ENCODE data around the gene THTPA. TPM values are rescaled to one million over a fixed set of nuclear protein-coding genes. Genes with fewer than 3 reads are reported as not detected.

Gene THTPA
- total and polyA plus RNA-seq, 2 of the 13 experiments (the other 11 are each of a cell fraction or from before 2014, with no cell fraction given), result 7.4 to 8.7 TPM

DNA sequence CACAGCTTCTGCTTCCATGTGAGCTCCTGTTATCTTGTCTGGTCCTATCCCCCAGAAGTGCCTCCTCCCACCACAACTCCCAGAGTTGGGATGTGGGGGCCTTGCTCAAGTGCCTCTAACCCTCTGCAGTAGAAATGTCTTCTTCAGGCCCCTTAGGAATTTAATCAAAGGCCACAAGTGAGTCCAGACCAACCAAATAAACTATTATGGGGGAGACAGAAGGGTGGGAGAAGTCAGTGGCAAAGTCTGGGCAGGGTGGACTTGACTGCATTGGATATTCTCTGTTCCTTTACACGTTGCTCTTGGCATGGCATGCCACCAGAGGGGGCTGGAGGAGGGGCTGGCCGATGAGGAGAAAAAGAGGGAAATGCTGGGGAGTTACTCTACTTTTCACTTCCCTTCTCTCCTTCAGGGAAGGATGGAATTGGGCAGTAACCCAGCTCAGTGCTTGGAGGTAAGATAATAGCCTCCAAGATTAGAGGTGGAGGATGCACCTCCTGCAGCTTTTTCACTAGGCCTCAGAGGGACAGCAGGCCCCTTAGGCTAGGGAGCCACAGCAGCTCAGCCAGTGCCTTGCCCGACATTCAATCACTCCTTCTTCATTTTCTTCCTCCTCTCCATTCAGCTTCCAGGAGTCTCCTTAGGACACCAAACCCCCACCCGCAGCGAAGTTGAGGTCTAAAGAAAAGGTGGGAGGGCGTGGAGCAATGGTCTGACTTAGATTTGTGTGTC lies 12.7 kb downstream of the THTPA start (continued):
- TF ChIP-seq, protein P1, sequence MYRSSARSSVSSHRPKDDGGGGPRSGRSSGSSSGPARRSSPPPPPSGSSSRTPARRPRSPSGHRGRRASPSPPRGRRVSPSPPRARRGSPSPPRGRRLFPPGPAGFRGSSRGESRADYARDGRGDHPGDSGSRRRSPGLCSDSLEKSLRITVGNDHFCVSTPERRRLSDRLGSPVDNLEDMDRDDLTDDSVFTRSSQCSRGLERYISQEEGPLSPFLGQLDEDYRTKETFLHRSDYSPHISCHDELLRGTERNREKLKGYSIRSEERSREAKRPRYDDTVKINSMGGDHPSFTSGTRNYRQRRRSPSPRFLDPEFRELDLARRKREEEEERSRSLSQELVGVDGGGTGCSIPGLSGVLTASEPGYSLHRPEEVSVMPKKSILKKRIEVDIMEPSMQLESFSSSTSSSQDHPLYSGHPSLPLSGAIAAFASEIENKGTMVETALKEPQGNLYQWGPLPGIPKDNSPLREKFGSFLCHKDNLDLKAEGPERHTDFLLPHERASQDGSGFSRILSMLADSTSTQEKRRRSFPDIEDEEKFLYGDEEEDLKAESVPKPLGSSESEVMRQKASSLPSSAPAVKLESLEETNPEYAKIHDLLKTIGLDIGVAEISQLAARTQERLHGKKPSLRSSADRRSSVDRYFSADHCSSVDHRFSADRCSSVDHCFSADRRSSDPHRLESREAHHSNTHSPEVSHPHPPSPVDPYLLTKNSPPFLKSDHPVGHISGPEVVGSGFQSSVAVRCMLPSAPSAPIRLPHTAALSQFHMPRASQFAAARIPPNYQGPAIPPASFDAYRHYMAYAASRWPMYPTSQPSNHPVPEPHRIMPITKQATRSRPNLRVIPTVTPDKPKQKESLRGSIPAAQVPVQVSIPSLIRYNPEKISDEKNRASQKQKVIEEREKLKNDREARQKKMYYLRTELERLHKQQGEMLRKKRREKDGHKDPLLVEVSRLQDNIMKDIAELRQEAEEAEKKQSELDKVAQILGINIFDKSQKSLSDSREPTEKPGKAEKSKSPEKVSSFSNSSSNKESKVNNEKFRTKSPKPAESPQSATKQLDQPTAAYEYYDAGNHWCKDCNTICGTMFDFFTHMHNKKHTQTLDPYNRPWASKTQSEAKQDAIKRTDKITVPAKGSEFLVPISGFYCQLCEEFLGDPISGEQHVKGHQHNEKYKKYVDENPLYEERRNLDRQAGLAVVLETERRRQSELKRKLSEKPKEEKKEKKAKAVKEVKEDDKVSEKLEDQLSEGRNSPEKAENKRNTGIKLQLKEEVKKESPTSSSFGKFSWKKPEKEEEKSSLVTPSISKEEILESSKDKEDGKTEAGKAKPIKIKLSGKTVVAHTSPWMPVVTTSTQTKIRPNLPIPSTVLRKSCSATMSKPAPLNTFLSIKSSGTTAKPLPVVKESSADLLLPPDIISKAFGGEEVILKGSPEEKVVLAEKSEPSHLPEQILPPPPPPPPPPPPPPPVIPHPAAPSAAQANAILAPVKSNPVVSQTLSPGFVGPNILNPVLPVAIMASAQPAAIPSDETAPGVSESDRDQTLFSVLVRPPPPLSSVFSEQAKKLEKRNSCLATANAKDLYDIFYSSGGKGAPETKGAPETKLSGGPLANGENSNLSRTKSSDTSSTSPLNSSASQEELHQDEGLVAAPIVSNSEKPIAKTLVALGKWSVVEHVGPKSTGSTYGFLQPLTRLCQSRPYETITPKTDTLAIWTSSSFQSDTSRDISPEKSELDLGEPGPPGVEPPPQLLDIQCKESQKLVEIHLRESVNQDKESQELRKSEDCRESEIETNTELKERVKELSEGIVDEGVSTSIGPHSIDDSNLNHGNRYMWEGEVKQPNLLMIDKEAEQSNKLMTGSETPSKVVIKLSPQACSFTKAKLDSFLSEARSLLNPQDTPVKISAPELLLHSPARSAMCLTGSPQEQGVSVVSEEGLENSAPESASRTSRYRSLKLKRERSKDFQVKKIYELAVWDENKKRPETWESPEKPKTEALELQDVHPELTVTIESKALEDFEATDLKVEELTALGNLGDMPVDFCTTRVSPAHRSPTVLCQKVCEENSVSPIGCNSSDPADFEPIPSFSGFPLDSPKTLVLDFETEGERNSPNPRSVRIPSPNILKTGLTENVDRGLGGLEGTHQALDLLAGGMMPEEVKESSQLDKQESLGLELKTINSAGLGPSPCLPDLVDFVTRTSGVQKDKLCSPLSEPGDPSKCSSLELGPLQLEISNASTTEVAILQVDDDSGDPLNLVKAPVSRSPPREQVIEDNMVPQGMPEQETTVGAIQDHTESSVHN (CRISPR knock-in tag; IDR thresholded peaks at IDR 0.05), result 0 out of 2 replicates have a peak, but pooled peaks have one; percentile 4
- TF ChIP-seq ESRRA (CRISPR knock-in tag; IDR thresholded peaks at IDR 0.05; ENCODE audit: low read depth), result no peak
- TF ChIP-seq, protein P2, sequence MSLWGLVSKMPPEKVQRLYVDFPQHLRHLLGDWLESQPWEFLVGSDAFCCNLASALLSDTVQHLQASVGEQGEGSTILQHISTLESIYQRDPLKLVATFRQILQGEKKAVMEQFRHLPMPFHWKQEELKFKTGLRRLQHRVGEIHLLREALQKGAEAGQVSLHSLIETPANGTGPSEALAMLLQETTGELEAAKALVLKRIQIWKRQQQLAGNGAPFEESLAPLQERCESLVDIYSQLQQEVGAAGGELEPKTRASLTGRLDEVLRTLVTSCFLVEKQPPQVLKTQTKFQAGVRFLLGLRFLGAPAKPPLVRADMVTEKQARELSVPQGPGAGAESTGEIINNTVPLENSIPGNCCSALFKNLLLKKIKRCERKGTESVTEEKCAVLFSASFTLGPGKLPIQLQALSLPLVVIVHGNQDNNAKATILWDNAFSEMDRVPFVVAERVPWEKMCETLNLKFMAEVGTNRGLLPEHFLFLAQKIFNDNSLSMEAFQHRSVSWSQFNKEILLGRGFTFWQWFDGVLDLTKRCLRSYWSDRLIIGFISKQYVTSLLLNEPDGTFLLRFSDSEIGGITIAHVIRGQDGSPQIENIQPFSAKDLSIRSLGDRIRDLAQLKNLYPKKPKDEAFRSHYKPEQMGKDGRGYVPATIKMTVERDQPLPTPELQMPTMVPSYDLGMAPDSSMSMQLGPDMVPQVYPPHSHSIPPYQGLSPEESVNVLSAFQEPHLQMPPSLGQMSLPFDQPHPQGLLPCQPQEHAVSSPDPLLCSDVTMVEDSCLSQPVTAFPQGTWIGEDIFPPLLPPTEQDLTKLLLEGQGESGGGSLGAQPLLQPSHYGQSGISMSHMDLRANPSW (CRISPR knock-in tag; IDR thresholded peaks at IDR 0.05; ENCODE audit: borderline replicate concordance), result no peak
- peak; percentile 54; the same call in 1 of the 2 replicates for TF ChIP-seq TMF1 (CRISPR knock-in tag; IDR thresholded peaks at IDR 0.05; ENCODE audit: low read depth)
- TF ChIP-seq, protein P3, sequence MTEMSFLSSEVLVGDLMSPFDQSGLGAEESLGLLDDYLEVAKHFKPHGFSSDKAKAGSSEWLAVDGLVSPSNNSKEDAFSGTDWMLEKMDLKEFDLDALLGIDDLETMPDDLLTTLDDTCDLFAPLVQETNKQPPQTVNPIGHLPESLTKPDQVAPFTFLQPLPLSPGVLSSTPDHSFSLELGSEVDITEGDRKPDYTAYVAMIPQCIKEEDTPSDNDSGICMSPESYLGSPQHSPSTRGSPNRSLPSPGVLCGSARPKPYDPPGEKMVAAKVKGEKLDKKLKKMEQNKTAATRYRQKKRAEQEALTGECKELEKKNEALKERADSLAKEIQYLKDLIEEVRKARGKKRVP (CRISPR knock-in tag; IDR thresholded peaks at IDR 0.05), result no peak
- TF ChIP-seq ARNT2 (CRISPR knock-in tag; IDR thresholded peaks at IDR 0.05; ENCODE audit: low read depth), result 0 out of 2 replicates have a peak, but pooled peaks have one; percentile 25
- TF ChIP-seq RFXAP (CRISPR knock-in tag; IDR thresholded peaks at IDR 0.05; ENCODE audit: borderline replicate concordance), result 0 out of 2 replicates have a peak, but pooled peaks have one; percentile 31
- no peak for TF ChIP-seq ZNF781 (CRISPR knock-in tag; IDR thresholded peaks at IDR 0.05; ENCODE audit: borderline replicate concordance, not compliant biosample characterization)
- TF ChIP-seq ZNF354B (CRISPR knock-in tag; IDR thresholded peaks at IDR 0.05), result peak; percentile 68; the same call in 1 of the 2 replicates
- 0 out of 2 replicates have a peak, but pooled peaks have one; percentile 91 for TF ChIP-seq ZNF550 (CRISPR knock-in tag; IDR thresholded peaks at IDR 0.05; ENCODE audit: borderline replicate concordance)
- no peak for TF ChIP-seq ZFP90 (CRISPR knock-in tag; IDR thresholded peaks at IDR 0.05; ENCODE audit: borderline replicate concordance)
- no peak for TF ChIP-seq CHCHD3 (CRISPR knock-in tag; IDR thresholded peaks at IDR 0.05)
- no peak for TF ChIP-seq HIVEP1 (CRISPR knock-in tag; IDR thresholded peaks at IDR 0.05)
- peak; percentile 82 for TF ChIP-seq ZNF501 (CRISPR knock-in tag; IDR thresholded peaks at IDR 0.05)
- peak; percentile 86; the same call in 1 of the 2 replicates for TF ChIP-seq ZFP41 (CRISPR knock-in tag; IDR thresholded peaks at IDR 0.05; ENCODE audit: borderline replicate concordance)
- no peak for TF ChIP-seq RFX3 (CRISPR knock-in tag; IDR thresholded peaks at IDR 0.05)

Measured in HepG2 (cell line).